CD4-positive, alpha-beta T cell treated with Interleukin-15 for 4 hours (primary cell): ENCODE measurements around the gene CDH18.

Experiments used
- DNase-seq: peaks from one replicate; pipeline ENCODE4 v3.0.0-alpha.2; 2020; ENCODE audit warnings: low spot score

CDH18 gene, protein sequence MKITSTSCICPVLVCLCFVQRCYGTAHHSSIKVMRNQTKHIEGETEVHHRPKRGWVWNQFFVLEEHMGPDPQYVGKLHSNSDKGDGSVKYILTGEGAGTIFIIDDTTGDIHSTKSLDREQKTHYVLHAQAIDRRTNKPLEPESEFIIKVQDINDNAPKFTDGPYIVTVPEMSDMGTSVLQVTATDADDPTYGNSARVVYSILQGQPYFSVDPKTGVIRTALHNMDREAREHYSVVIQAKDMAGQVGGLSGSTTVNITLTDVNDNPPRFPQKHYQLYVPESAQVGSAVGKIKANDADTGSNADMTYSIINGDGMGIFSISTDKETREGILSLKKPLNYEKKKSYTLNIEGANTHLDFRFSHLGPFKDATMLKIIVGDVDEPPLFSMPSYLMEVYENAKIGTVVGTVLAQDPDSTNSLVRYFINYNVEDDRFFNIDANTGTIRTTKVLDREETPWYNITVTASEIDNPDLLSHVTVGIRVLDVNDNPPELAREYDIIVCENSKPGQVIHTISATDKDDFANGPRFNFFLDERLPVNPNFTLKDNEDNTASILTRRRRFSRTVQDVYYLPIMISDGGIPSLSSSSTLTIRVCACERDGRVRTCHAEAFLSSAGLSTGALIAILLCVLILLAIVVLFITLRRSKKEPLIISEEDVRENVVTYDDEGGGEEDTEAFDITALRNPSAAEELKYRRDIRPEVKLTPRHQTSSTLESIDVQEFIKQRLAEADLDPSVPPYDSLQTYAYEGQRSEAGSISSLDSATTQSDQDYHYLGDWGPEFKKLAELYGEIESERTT

GRCh38 chr5:19987612-19988361 is at the start of gene CDH18:
CDH18 (minus strand) TSS chr5:19988200; CDS start chr5:19838986, 149,214 bp downstream.
- DNase-seq: no peak

DNA sequence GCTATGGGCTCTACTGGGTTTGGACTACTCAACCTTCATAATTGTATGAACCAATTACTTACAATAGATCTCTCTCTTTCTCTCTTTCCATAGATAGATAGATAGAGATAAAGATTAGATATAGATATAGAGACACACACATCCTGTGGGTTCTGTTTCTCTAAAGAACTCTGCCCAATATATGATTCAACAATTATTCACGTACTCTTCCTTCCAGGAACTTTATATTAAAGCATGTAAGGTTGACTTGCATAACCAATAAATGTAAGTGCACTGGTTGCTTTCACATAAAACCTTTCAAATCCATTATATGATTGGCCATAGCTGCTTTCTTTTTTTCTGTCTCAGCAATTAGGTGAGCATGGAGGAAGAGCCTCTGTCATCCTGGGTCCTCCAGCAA is 46.7 kb upstream of the CDH18 start:
- no peak for DNase-seq

GRCh38 chr5:20033881-20034280 is 45.9 kb upstream of the CDH18 start:
- no peak for DNase-seq

DNA sequence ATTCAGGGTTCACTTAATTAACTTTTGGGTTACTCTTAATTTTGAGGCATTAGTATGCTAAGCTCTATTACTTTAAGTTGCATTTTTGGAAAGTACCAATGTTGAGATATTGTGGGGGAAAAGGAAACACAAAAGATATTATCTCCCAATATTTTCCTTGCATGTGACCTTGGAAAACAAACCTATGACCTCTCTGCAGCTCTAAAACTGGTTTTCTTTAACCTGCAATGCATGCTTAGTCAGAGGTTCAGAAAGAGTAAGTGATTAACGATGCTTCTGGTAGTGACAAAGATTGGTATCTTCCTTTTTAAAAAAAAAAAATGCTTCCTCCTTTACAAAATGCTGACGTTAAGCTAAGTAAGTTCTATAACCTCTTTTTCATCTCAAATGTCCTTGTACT is 44.9 kb upstream of the CDH18 start:
- no peak for DNase-seq

DNA sequence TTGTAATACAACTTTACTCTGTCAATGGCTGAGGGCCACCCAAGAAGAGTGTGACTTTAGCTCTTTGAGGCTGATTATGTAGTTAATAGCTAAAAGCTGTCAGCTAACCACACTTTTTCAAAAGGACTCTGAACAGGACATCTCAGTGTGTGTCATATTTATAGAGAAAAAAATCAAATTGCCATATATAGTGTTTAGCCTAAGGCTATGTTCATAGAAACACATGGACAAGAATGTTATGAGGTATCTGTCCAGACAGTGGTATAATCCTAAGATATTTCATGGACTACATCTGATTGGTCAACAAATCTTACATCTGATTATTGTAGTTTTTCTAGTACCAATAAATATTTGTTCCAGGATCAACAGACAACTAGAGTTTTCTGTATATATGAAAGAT is 42.1 kb upstream of the CDH18 start:
- DNase-seq: no peak

GRCh38 chr5:20029266-20029665 is 41.3 kb upstream of the CDH18 start:
- no peak for DNase-seq

DNA sequence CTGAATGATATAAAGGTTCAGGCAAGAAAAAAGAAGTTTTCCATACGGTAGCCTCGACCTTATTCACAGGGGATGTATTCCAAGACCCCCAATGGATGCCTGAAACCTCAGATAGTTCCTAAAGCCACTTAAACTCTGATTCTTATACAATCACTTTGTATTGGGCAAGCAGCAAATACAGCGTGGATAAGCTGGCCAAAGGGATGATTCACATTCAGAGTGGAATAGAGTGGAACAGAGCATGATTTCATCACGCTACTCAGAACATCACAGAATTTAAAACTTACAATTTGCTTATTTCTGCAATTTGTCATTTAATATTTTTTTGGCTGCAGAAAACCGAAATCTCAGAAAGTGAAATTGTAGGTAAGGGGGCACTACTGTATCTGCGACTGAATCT is 40.5 kb upstream of the CDH18 start:
- no peak for DNase-seq

DNA sequence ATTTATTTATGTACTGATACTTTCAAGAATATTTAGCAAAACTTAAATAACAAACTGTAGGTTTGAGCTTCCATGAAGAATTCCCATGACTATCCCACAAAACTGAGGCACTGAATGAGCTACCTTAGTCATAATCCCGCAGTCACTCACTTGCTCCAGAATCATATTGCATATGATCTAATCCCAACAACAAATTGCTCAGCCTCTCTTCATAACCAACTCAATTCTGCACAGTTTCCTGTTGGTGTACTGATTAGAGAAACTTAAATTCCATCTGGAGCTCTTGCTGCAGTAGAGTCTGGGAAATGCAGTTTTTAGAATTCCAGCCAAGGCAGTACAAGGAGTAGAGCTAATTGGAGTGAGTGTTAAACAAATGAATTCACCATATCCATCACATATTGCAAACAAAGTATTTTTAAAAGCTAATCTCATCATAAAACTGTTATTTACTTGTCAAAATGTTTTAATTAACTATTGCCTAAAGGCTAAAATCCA is 35.7 kb upstream of the CDH18 start:
- DNase-seq: no peak

DNA sequence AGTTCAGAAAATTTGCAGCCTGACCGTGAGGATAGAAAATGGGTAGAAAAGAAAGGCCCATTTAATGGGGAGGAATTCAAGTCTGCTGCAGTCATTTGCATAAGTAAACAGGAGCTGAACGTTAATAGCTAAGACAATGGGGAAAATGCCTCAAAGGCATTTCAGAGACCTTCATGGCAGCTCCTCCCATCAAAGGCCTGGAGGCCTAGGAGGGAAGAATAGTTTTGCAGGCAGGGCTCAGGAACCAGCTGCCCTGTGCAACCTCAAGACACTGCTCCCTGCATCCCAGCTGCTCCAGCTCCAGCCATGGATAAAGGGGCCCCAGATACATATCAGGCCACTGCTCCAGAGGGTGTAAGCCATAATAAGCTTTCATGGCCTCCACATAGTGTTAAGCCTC is 32.2 kb upstream of the CDH18 start:
- DNase-seq: no peak

DNA sequence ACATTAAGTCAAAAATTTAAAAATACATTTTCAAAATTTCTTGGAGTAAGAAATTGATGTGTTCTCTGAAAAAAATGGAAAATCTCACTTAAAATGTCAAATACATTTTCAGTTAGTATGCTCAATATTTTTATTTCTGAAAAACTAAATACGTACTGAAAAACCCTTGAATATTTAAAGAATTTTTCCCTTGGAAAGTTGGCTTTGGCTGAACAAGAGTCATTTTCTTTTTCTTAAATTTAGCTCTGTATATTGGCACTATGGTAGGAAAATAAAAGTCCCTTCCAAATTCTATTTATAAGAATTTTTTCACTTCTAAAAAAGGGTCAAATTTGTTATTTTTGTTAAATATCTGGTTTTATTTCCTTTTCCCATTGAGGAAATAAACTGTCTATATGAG is 29.0 kb upstream of the CDH18 start:
- no peak for DNase-seq

- DNase-seq: no peak
Measured at GRCh38 chr5:20000416-20000815, 12.4 kb upstream of the CDH18 start.

GRCh38 chr5:19988457-19988856 is 457 bp upstream of the CDH18 start:
- DNase-seq: no peak

GRCh38 chr5:19986806-19987205 is 1.2 kb downstream of the CDH18 start:
- DNase-seq: no peak

DNA sequence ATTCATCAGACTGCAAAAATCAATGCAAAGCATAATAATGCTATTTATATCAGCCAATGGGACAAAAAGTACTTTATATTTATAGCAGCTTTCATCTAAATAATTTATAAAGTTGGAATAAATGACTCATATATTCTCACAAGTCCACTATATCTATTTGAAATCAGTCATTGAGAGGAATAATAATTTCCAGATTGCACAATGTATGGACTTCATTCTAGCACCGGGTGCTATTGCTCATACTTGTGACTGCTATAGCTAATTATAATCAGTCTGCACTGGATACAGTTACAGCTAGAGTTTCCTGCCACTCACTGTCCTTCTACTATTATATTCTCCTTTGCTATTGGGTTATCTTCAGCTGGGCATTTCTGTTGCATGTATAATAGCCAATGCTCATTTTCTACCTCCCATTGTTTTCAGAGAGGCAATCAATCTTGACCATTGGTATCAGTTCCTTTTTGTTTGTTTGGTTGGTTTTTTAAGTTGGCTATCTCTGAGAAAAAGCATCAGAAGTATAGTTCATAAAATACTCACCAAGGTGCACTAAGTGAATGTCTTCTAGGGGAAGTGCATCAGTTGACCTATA is 1.9 kb downstream of the CDH18 start:
- DNase-seq: no peak

DNA sequence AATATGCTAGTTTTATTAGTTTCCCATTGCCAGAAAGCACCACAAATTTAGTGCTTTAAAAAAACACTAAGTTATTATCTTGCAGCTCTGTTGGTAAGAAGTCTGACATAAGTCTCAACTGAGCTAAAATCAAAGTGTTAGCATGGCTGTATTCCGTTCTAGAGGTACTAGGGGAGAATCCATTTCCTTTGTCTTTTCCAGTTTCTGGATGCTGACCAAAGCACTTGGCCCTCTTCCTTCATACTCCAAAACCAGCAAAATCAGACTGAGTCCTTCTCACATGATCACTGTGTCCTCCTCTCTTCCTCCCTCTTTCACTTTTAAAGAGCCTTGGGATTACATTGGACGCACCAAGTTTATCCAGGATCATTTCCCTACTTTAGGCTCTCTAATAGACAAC is 9.5 kb downstream of the CDH18 start:
- no peak for DNase-seq

GRCh38 chr5:19977099-19977498 is 10.9 kb downstream of the CDH18 start:
- no peak for DNase-seq

DNA sequence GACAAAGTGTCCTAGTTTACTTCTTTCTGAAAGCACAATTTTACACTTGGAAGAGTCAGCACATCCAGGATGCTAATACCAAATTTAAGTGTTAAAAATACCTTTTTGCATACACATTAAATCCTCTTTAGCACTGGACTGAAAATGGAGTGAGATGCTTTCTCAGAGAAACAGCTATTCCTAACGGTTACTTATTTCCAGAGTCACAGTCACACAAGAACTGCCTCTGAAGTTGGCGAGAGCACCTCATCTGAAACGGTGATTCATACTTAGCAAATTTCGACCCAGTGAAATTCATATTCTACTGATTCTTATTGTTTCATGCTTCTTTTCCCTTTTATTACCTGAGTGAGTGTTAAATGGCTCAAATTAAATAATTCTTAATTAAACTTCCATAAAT is 12.2 kb downstream of the CDH18 start:
- no peak for DNase-seq

DNA sequence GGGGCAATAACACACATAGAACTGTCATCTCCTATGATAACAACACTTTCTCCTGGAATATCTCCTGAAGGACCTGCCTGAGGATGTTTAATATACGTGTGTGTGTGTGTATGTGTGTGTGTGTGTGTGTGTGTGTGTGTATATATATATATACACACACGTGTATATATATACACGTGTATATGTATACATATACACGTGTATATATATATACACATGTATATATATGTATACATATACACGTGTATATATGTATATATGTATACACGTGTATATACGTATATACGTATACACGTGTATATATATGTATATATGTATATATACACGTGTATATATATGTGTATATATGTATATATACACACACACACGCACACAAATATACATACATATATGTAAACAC is 27.5 kb downstream of the CDH18 start:
- DNase-seq: no peak

GRCh38 chr5:19959830-19960384 is 28.1 kb downstream of the CDH18 start:
- DNase-seq: no peak

DNA sequence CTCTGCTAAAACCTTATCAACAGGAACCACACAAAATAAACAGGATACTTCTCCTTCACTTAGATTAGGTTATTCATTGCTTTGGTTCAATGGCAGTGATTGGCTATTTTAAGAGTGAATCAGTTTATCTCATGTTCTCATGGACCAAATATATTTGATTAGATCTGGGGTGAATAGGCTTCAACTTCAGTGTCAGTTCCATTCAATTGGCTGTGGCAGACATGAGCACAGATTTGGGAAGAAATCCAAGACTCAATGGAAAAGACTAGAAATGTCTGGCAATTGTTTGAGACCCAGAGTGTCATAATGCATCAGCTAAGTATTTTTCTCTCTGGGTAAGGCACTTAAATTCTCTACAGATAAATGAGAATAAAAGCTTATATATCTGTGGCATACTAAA is 37.1 kb downstream of the CDH18 start:
- no peak for DNase-seq

- no peak for DNase-seq
Measured at GRCh38 chr5:19940192-19940591, 47.8 kb downstream of the CDH18 start.

DNA sequence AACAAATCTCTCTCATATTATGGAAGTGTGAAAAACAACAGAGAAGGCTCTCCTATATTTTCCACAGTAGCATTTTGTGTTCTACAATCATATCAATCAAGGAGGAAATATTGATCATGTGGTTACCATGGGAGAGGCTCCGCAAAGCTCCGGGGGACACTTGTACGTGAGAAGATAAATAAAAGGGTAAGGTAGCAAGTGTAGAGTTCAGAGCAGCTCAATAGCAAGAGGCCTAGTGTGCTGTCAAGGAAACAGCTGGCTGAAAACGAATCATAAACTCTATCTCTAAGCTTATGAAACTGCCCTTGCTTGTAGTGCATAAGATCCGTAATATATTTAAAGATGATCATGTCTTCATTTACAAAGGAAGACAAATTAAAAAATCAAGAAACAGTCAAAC is 57.5 kb downstream of the CDH18 start:
- DNase-seq: no peak
